ENCODE data around the gene ANXA10.

DNA sequence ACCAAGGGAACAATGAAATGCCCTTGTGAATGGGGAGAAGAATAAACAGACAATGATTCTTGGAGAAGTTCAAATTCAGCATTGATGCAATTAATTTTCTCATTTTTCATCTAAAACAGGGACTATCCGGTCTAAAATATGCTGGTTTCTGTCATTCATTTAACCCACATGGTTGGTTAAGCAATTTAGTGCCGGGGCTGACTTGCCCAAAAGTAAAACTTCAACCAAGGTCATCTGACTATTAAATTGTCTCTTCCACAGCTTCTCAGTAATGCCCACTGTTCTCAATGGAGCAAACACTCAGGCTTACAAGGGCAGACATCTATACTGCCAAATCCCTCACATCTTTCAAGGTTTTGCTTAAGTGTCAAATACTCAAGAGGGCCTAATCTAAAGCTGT is 51.3 kb downstream of the ANXA10 start:
- TF ChIP-seq POLR2AphosphoS5 (IDR thresholded peaks at IDR 0.05; ENCODE audit: low read depth, low read length) (no peak), TAF1 (IDR thresholded peaks at IDR 0.05; ENCODE audit: borderline replicate concordance, insufficient read depth, low read length) (no peak)

All from PFSK-1 (cell line).